Natural killer cell (primary cell): ENCODE measurements around the gene C1orf141. TPM values are rescaled to one million over a fixed set of nuclear protein-coding genes. Genes with fewer than 3 reads are reported as not detected.
A peak's percentile ranks its signal among the peaks of the same experiment; 100 is the strongest.

Experiments used
- ATAC-seq, 3 donors: fragments of 150-1000 bp in 2 of 3; fragments of 200-7000 bp in 1 of 3; cut with Tn5 transposase; 1 replicate in 1 of 3; 2 replicates in 2 of 3; pipeline ENCODE4 v1.10.0; 2021; ENCODE audit warnings: mild to moderate bottlenecking in 2 of 3, moderate library complexity in 2 of 3
- DNase-seq, 2 donors: peaks; one replicate each; pipeline versions ENCODE4 v3.0.0 to v3.0.0-alpha.2; 2013 to 2021; ENCODE audit warnings: mixed read lengths in 1 of 2
- H3K27ac ChIP-seq: one replicate; pipeline ENCODE4 v1.5.1; 2013; ENCODE audit warnings: mild to moderate bottlenecking, low read length
- H3K27me3 ChIP-seq: one replicate; pipeline ENCODE4 v1.6.1; 2013; ENCODE audit warnings: low read length; ENCODE audit not compliant: control insufficient read depth, insufficient read depth
- H3K36me3 ChIP-seq: one replicate; pipeline ENCODE4 v1.6.1; 2013; ENCODE audit warnings: low read length; ENCODE audit not compliant: control insufficient read depth, insufficient read depth
- H3K4me1 ChIP-seq: one replicate; pipeline ENCODE4 v1.6.1; 2013; ENCODE audit warnings: low read length; ENCODE audit not compliant: control insufficient read depth, insufficient read depth
- H3K4me3 ChIP-seq: one replicate; pipeline ENCODE4 v1.5.1; 2013; ENCODE audit warnings: low read length
- H3K9me3 ChIP-seq: one replicate; pipeline ENCODE4 v1.6.1; 2013; ENCODE audit warnings: low read length; ENCODE audit not compliant: control insufficient read depth, insufficient read depth
- H3K27ac Mint-ChIP-seq, 2 donors: one replicate each; pipeline ENCODE4 v1.8.0; 2022; ENCODE audit warnings: mild to moderate bottlenecking in 2 of 2, mixed read lengths in 2 of 2, moderate library complexity in 1 of 2
- H3K27me3 Mint-ChIP-seq, 2 donors: one replicate each; pipeline ENCODE4 v1.8.0; 2022; ENCODE audit warnings: low read depth in 2 of 2, mixed read lengths in 2 of 2
- H3K36me3 Mint-ChIP-seq: one replicate; pipeline ENCODE4 v1.8.0; 2022; ENCODE audit warnings: mixed read lengths
- H3K4me1 Mint-ChIP-seq, 2 donors: one replicate each; pipeline ENCODE4 v1.8.0; 2022; ENCODE audit warnings: mixed read lengths in 2 of 2
- H3K4me3 Mint-ChIP-seq: one replicate; pipeline ENCODE4 v1.8.0; 2022; ENCODE audit warnings: mild to moderate bottlenecking, moderate library complexity, mixed read lengths
- H3K9me3 Mint-ChIP-seq, 2 donors: one replicate each; pipeline ENCODE4 v1.8.0; 2022; ENCODE audit warnings: mixed read lengths in 2 of 2
- CTCF ChIP-seq: fragments of 200-600 bp; IDR thresholded peaks from one replicate; pipeline ENCODE4 v1.8.0; 2022; ENCODE audit warnings: antibody characterized with exemption
- WGBS: methylation state at CpG from one replicate; pipeline ENCODE4 v1.1.7; 2013; ENCODE audit warnings: missing lambda C conversion rate; ENCODE audit not compliant: insufficient coverage; 5-methylcytosine and 5-hydroxymethylcytosine counted together
- intact Hi-C: fragments of 100-400 bp; cut with micrococcal nuclease; formaldehyde crosslinking; loops from one replicate; pipeline ENCODE4 v1.14.2; 2022
- total RNA-seq, 4 donors: library from RNA; stranded (reverse); fragments of 120-200 nt in 1 of 4; gene quantifications; one replicate each; pipeline versions ENCODE4 v1.2.3 to v1.2.4, GENCODE V29; 2013 to 2022

C1orf141 gene
- total RNA-seq, 3 donors from 2014 or later (not counting 1 experiment from before 2014, with no cell fraction given): not detected

- Mint-ChIP-seq H3K9me3 (peaks cover 2% of the 10 kb centered on the region in 2 donors), H3K36me3 (no peaks in the 10 kb centered on the region), H3K27ac (peak within 1 kb of the TSS; percentile 46 to 63), H3K4me1 (peaks cover 15 to 16% of the 10 kb centered on the region in 2 donors), H3K27me3 (peaks cover 0 to 2% of the 10 kb centered on the region in 2 donors), H3K4me3 (no peak within 1 kb of the TSS)
- H3K4me3 ChIP-seq: peak within 1 kb of the TSS; percentile 18
- TF ChIP-seq CTCF: no peak
- peak within 1 kb of the TSS; percentile 45 for H3K27ac ChIP-seq
- DNase-seq (peak in 1 of 2 donors; percentile 66), ATAC-seq (peak; percentile 71 to 81 (median 80))
- WGBS: 38% methylated on average over 4 of the region's 4 CpGs
- H3K4me1 ChIP-seq: peaks cover 5% of the 10 kb centered on the region
- intact Hi-C loops: no loop called here
- no peaks in the 10 kb centered on the region for H3K36me3 ChIP-seq
- H3K27me3 ChIP-seq: no peaks in the 10 kb centered on the region
- H3K9me3 ChIP-seq: no peaks in the 10 kb centered on the region
These were observed 31.4 kb upstream of the C1orf141 start, which contains the start of gene IL23R for GRCh38 chr1:67166196-67166595. IL23R (plus strand) TSS chr1:67166454; CDS start chr1:67168121, 1,667 bp downstream.

GRCh38 chr1:67165468-67166041 lies 30.8 kb upstream of the C1orf141 start:
- no peak for TF ChIP-seq CTCF
- H3K4me3 ChIP-seq: no peak overlapping the region
- H3K36me3 ChIP-seq: no peaks in the 10 kb centered on the region
- peaks cover 9% of the 10 kb centered on the region in 2 donors for H3K4me1 Mint-ChIP-seq
- H3K4me1 ChIP-seq: peaks cover 3% of the 10 kb centered on the region
- no peak overlapping the region for H3K4me3 Mint-ChIP-seq
- no peaks in the 10 kb centered on the region for H3K9me3 ChIP-seq
- H3K27me3 Mint-ChIP-seq: peaks cover 0 to under 1% of the 10 kb centered on the region in 2 donors
- H3K9me3 Mint-ChIP-seq: peaks cover 2% of the 10 kb centered on the region in 2 donors
- peak overlapping the region; percentile 45 for H3K27ac ChIP-seq
- H3K27ac Mint-ChIP-seq: peak overlapping the region; percentile 40 to 63
- no peaks in the 10 kb centered on the region for H3K36me3 Mint-ChIP-seq
- no peak for DNase-seq
- H3K27me3 ChIP-seq: no peaks in the 10 kb centered on the region
- ATAC-seq: no peak
- intact Hi-C loops: no loop called here
- 74% methylated on average over 3 of the region's 4 CpGs for WGBS

GRCh38 chr1:67162954-67163353 lies 28.2 kb upstream of the C1orf141 start:
- Mint-ChIP-seq H3K4me1 (peaks cover 6% of the 10 kb centered on the region in 2 donors), H3K36me3 (no peaks in the 10 kb centered on the region), H3K27ac (no peak overlapping the region), H3K4me3 (no peak overlapping the region), H3K27me3 (no peaks in the 10 kb centered on the region), H3K9me3 (peaks cover 2% of the 10 kb centered on the region in 2 donors)
- intact Hi-C loops: no loop called here
- H3K9me3 ChIP-seq: no peaks in the 10 kb centered on the region
- TF ChIP-seq CTCF: no peak
- H3K27ac ChIP-seq: no peak overlapping the region
- H3K4me1 ChIP-seq: no peaks in the 10 kb centered on the region
- H3K27me3 ChIP-seq: no peaks in the 10 kb centered on the region
- ATAC-seq: peak in 1 of 3 donors; percentile 53
- 55% methylated on average over 2 of the region's 2 CpGs for WGBS
- peak in 1 of 2 donors; percentile 14 for DNase-seq
- no peaks in the 10 kb centered on the region for H3K36me3 ChIP-seq
- H3K4me3 ChIP-seq: no peak overlapping the region

- H3K4me3 ChIP-seq: no peak overlapping the region
- H3K36me3 ChIP-seq: no peaks in the 10 kb centered on the region
- Mint-ChIP-seq H3K27ac (peak overlapping the region in 1 of 2 donors; percentile 11), H3K4me3 (no peak overlapping the region), H3K9me3 (no peaks in the 10 kb centered on the region), H3K27me3 (peaks cover 0 to 11% of the 10 kb centered on the region in 2 donors), H3K36me3 (no peaks in the 10 kb centered on the region), H3K4me1 (peaks cover 6% of the 10 kb centered on the region in 2 donors)
- DNase-seq: no peak
- WGBS: 62% methylated on average over 2 of the region's 2 CpGs
- no peak for ATAC-seq
- intact Hi-C loops: no loop called here
- no peaks in the 10 kb centered on the region for H3K9me3 ChIP-seq
- no peaks in the 10 kb centered on the region for H3K27me3 ChIP-seq
- H3K27ac ChIP-seq: no peak overlapping the region
- H3K4me1 ChIP-seq: no peaks in the 10 kb centered on the region
- TF ChIP-seq CTCF: no peak
These were observed 24.5 kb upstream of the C1orf141 start for GRCh38 chr1:67159233-67159632.
